Upper lobe of left lung (tissue), 6 donors: Measurements from ENCODE around the gene CCT7. TPM values are rescaled to one million over a fixed set of nuclear protein-coding genes. Genes with fewer than 3 reads are reported as not detected.

Experiments used
- ATAC-seq, 2 donors: fragments of 200-7000 bp; cut with Tn5 transposase; one replicate each; pipeline ENCODE4 v1.9.1; 2022; ENCODE audit warnings: mild to moderate bottlenecking in 2 of 2, moderate library complexity in 2 of 2; ENCODE audit not compliant: low FRiP score in 2 of 2
- DNase-seq, 2 donors: peaks; one replicate each; pipeline ENCODE4 v3.0.0-alpha.2; 2019 to 2020
- H3K27ac ChIP-seq, 4 donors: fragments of 200-600 bp; sonication (generic); one replicate each; pipeline ENCODE4 v1.5.1; 2016 to 2019
- H3K27me3 ChIP-seq, 4 donors: fragments of 200-600 bp; sonication (generic); one replicate each; pipeline ENCODE4 v1.5.1; 2017 to 2019
- H3K36me3 ChIP-seq, 4 donors: fragments of 200-600 bp; sonication (generic); one replicate each; pipeline ENCODE4 v1.5.1; 2016 to 2019
- H3K4me1 ChIP-seq, 4 donors: fragments of 200-600 bp; sonication (generic); one replicate each; pipeline ENCODE4 v1.5.1; 2018 to 2019
- H3K4me3 ChIP-seq, 4 donors: fragments of 200-600 bp; sonication (generic); one replicate each; pipeline ENCODE4 v1.5.1; 2017 to 2019; ENCODE audit warnings: mild to moderate bottlenecking in 2 of 4, moderate library complexity in 1 of 4
- H3K9me3 ChIP-seq, 4 donors: fragments of 200-600 bp; sonication (generic); one replicate each; pipeline ENCODE4 v1.5.1; 2018 to 2019
- CTCF ChIP-seq, 6 experiments: fragments of 450-650 bp in 4 of 6; fragments of 200-600 bp in 2 of 6; sonication (generic) in 2 of 6; IDR thresholded peaks; one replicate each; pipeline ENCODE4 v1.5.1; 2016 to 2019; ENCODE audit warnings: antibody characterized with exemption in 6 of 6
- EP300 ChIP-seq, 4 donors: sonication (generic); formaldehyde crosslinking; IDR thresholded peaks; one replicate each; pipeline ENCODE4 v1.5.1; 2017; ENCODE audit warnings: antibody characterized with exemption in 4 of 4, control low read depth in 2 of 4
- POLR2A ChIP-seq, 4 donors: fragments of 450-650 bp; IDR thresholded peaks; one replicate each; pipeline ENCODE4 v1.5.1; 2016 to 2017; ENCODE audit warnings: antibody characterized with exemption in 4 of 4, mild to moderate bottlenecking in 2 of 4
- POLR2AphosphoS5 ChIP-seq, 2 donors: sonication (generic); formaldehyde crosslinking; IDR thresholded peaks; one replicate each; pipeline ENCODE4 v1.5.1; 2017; ENCODE audit warnings: antibody characterized with exemption in 2 of 2
- WGBS, 2 donors: methylation state at CpG; one replicate each; pipeline ENCODE4 v1.1.5; 2017 to 2018; 5-methylcytosine and 5-hydroxymethylcytosine counted together
- total RNA-seq, 6 donors: library from RNA; depleted of rRNA in 4 of 6; stranded (reverse); fragments of >200 nt in 4 of 6; gene quantifications; one replicate each; pipeline versions ENCODE4 v1.1.0 to v1.2.1, GENCODE V29; 2016 to 2021
- donor health status: DM: no; HTN: no; CAD: no; lungs with moderate emphysema.
- donor health status: DM: no; HTN: yes; CAD: no; lungs with severe emphysema.

Gene CCT7
- total RNA-seq, 6 donors from 2014 or later, result 70.2 to 183 (median 129) TPM

GRCh38 chr2:73283545-73284295 lies 49.6 kb downstream of the CCT7 start:
- ATAC-seq, result peak in 1 of 2 donors; percentile 13
- Histone ChIP-seq H3K27ac (peak overlapping the region in 1 of 4 donors; percentile 12), H3K4me3 (peak overlapping the region; percentile 56 to 71 (median 63)), H3K9me3 (no peaks in the 10 kb centered on the region), H3K36me3 (no peaks in the 10 kb centered on the region), H3K4me1 (peaks cover 11 to 21% (median 19%) of the 10 kb centered on the region in 4 donors), H3K27me3 (peaks cover 0 to 6% (median 1%) of the 10 kb centered on the region in 4 donors)
- DNase-seq, result peak in 1 of 2 donors; percentile 52
- TF ChIP-seq POLR2AphosphoS5 (IDR thresholded peaks at IDR 0.05) (no peak), EP300 (IDR thresholded peaks at IDR 0.05) (no peak), CTCF (IDR thresholded peaks at IDR 0.05) (no peak), POLR2A (IDR thresholded peaks at IDR 0.05) (no peak)
- 5 to 14% methylated on average over 11 to 19 of the region's 43 CpGs for WGBS, 2 donors

DNA sequence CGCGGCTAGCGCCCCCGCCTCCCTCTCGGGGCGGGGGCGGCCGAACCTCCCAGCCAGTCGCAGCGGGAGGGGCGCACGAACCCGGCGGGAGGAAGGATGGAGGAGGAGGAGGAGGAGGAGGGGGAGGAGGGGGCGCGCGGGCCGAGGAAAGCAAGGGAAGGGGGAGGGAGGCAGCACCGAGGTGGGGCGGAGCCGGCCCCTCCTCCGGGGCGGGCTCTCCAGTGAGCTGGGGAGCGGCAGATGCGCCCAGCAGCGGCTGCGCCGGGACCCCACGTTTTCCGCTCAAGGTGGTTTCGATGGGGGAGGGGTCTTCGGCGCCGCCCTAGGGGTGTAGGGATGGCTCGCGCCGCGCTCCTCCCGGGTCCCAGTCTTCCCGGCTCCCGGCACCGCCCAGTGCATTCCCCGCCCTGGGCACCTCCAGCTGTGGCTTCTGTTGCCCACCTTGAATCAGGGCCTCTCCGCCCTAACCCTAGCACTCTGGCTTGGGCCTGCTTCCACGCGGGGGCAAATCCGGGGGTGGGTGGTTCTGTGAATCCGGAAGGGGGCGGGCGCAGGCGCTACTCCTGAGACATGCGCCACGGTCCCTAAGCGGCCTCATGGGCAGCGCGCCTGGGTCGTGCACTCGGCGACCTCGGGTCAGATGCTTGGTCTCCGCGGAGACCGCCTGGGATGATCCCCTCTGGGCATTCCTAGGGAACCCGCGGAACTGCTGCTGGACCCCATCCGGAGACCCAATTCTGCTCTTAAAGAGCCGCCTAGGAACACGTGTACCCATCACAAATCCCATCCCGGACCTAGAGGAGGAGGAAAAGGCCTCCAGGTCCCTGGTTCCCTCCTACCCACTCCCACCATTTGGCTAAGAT lies 50.4 kb downstream of the CCT7 start, which contains the start of gene FBXO41:
Gene FBXO41, minus strand, starts transcription at position 183 of the 863 bp plus-strand sequence. CDS start 14,848 bp downstream, outside the sequence.
- TF ChIP-seq POLR2A (IDR thresholded peaks at IDR 0.05) (no peak), CTCF (IDR thresholded peaks at IDR 0.05) (no peak), POLR2AphosphoS5 (IDR thresholded peaks at IDR 0.05) (no peak), EP300 (IDR thresholded peaks at IDR 0.05) (no peak)
- H3K27ac ChIP-seq, result peak within 1 kb of the TSS in 2 of 4 donors; percentile 12 to 43
- peaks cover 11 to 21% (median 19%) of the 10 kb centered on the region in 4 donors for H3K4me1 ChIP-seq
- no peaks in the 10 kb centered on the region for H3K36me3 ChIP-seq
- no peaks in the 10 kb centered on the region for H3K9me3 ChIP-seq
- DNase-seq (peak in 1 of 2 donors; percentile 91), ATAC-seq (peak; percentile 52 to 75)
- 0 to 2% methylated on average over 7 to 40 of the region's 69 CpGs for WGBS, 2 donors
- peaks cover 0 to 6% (median 1%) of the 10 kb centered on the region in 4 donors for H3K27me3 ChIP-seq
- H3K4me3 ChIP-seq, result peak within 1 kb of the TSS; percentile 56 to 71 (median 63)

GRCh38 chr2:73285159-73285739 lies 51.1 kb downstream of the CCT7 start:
- Histone ChIP-seq H3K4me1 (peaks cover 11 to 21% (median 19%) of the 10 kb centered on the region in 4 donors), H3K36me3 (no peaks in the 10 kb centered on the region), H3K27me3 (peaks cover 0 to 8% (median 1%) of the 10 kb centered on the region in 4 donors), H3K9me3 (no peaks in the 10 kb centered on the region), H3K27ac (peak overlapping the region in 1 of 4 donors; percentile 43), H3K4me3 (peak overlapping the region in 3 of 4 donors; percentile 60 to 71 (median 66))
- 40 to 55% methylated on average over 5 of the region's 5 CpGs for WGBS, 2 donors
- DNase-seq, result peak in 1 of 2 donors; percentile 37
- ATAC-seq, result peak; percentile 76 to 81
- TF ChIP-seq POLR2A (IDR thresholded peaks at IDR 0.05), result no peak
- TF ChIP-seq POLR2AphosphoS5 (IDR thresholded peaks at IDR 0.05), result no peak
- TF ChIP-seq EP300 (IDR thresholded peaks at IDR 0.05), result no peak
- no peak for TF ChIP-seq CTCF (IDR thresholded peaks at IDR 0.05)

- DNase-seq (no peak), ATAC-seq (no peak)
- Histone ChIP-seq H3K27ac (no peak overlapping the region), H3K9me3 (no peaks in the 10 kb centered on the region), H3K27me3 (peaks cover 0 to 16% (median 5%) of the 10 kb centered on the region in 4 donors), H3K36me3 (no peaks in the 10 kb centered on the region), H3K4me3 (no peak overlapping the region), H3K4me1 (peaks cover 12 to 24% (median 20%) of the 10 kb centered on the region in 4 donors)
- WGBS, 2 donors, result 81 to 88% methylated on average over 3 of the region's 3 CpGs
- no peak for TF ChIP-seq POLR2AphosphoS5 (IDR thresholded peaks at IDR 0.05)
- no peak for TF ChIP-seq POLR2A (IDR thresholded peaks at IDR 0.05)
- no peak for TF ChIP-seq CTCF (IDR thresholded peaks at IDR 0.05)
- TF ChIP-seq EP300 (IDR thresholded peaks at IDR 0.05), result no peak
Observed at GRCh38 chr2:73286134-73286655, 52.1 kb downstream of the CCT7 start.
